ENCODE measurements around the gene PAK3. TPM values are rescaled to one million over a fixed set of nuclear protein-coding genes. Genes with fewer than 3 reads are reported as not detected.
A peak's percentile ranks its signal among the peaks of the same experiment; 100 is the strongest.

Gene PAK3
- total RNA-seq, 3 donors from 2014 or later, result 1.9 to 21.1 (median 7.5) TPM

DNA sequence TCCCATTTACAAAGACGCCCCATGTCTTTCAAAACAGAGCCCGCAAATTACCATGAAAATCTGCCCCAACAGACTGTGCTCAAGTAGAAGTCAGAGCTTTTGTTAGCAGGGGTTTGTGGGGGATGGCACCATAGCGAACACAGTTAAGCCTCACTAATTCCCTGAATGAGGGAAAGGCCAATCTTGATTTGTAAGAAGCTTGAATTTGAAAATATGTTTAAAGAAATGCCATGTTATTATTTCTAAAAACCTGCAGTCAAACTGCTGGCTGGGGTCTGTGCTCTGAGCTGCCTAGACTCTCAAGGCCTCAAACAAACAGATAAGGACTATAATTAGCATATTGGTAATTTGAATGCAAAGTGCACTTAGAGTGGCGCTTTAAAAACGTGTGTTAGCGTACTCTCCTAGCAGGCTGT, 9.4 kb upstream of the PAK3 start:
- Histone ChIP-seq H3K27me3 (peaks cover 0 to 68% of the 10 kb centered on the region in 2 donors), H3K9me3 (no peaks in the 10 kb centered on the region), H3K27ac (no peak overlapping the region), H3K36me3 (no peaks in the 10 kb centered on the region), H3K4me3 (no peak overlapping the region), H3K4me1 (no peaks in the 10 kb centered on the region)
- intact Hi-C loops (cut with DNase I; ENCODE audit: low total_unique reads), result no loop called here
- no peak for DNase-seq (ENCODE audit: low spot score in 2 of 2)
- TF ChIP-seq POLR2AphosphoS5 (IDR thresholded peaks at IDR 0.05) (no peak), POLR2A (IDR thresholded peaks at IDR 0.05) (no peak)

DNA sequence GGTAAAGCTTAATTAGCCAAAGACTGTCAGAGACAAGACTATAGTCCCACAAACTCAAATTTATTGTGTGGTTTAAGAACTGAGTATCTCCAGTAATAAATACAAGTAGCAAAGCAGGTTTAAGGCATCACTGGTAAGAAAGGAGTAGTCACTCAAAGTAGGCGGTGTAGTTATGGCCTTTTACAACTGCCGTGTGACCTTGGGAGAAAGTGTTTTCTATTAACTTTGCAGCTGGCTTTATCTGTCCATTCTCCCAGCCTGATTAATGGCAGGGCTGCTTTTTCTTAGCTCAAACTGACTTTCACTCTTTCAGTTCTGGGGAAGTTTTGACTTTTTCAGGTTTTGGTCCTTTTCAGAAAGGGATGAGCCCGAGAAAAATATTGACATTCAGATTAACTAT, 7.4 kb upstream of the PAK3 start:
- no peak overlapping the region for H3K27ac ChIP-seq
- no peaks in the 10 kb centered on the region for H3K9me3 ChIP-seq
- H3K4me1 ChIP-seq, result no peaks in the 10 kb centered on the region
- TF ChIP-seq POLR2A (IDR thresholded peaks at IDR 0.05) (no peak), POLR2AphosphoS5 (IDR thresholded peaks at IDR 0.05) (no peak)
- TF ChIP-seq, protein P1, sequence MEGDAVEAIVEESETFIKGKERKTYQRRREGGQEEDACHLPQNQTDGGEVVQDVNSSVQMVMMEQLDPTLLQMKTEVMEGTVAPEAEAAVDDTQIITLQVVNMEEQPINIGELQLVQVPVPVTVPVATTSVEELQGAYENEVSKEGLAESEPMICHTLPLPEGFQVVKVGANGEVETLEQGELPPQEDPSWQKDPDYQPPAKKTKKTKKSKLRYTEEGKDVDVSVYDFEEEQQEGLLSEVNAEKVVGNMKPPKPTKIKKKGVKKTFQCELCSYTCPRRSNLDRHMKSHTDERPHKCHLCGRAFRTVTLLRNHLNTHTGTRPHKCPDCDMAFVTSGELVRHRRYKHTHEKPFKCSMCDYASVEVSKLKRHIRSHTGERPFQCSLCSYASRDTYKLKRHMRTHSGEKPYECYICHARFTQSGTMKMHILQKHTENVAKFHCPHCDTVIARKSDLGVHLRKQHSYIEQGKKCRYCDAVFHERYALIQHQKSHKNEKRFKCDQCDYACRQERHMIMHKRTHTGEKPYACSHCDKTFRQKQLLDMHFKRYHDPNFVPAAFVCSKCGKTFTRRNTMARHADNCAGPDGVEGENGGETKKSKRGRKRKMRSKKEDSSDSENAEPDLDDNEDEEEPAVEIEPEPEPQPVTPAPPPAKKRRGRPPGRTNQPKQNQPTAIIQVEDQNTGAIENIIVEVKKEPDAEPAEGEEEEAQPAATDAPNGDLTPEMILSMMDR (IDR thresholded peaks at IDR 0.05), result no peak
- peaks cover 0 to 72% of the 10 kb centered on the region in 2 donors for H3K27me3 ChIP-seq
- no peaks in the 10 kb centered on the region for H3K36me3 ChIP-seq
- intact Hi-C loops (cut with DNase I; ENCODE audit: low total_unique reads), result no loop called here
- H3K4me3 ChIP-seq, result no peak overlapping the region
- DNase-seq (ENCODE audit: low spot score in 2 of 2), result no peak

DNA sequence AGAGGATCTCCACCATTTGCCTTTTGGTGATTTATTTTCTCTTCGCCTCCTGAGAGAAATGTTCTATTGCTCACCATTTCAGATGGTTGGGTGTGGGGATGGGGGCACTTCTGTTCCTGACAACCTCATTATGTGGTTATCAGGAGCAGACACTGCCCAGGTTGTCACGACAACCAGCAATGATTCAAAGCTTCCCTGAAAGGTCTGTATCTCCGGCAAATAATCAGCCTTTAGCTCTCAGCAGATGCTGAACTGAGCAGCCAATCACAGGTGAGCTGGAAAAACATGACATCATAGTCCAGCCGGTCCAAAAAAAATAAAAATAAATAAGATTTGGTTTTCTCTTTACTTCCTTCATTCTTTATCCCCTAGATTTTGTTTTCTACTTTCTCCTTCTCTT, 5.5 kb upstream of the PAK3 start:
- H3K27me3 ChIP-seq, result peaks cover 0 to 64% of the 10 kb centered on the region in 2 donors
- no peak for DNase-seq (ENCODE audit: low spot score in 2 of 2)
- H3K27ac ChIP-seq, result no peak overlapping the region
- no peaks in the 10 kb centered on the region for H3K9me3 ChIP-seq
- TF ChIP-seq, protein P1 (IDR thresholded peaks at IDR 0.05), result no peak
- TF ChIP-seq POLR2A (IDR thresholded peaks at IDR 0.05), result no peak
- TF ChIP-seq POLR2AphosphoS5 (IDR thresholded peaks at IDR 0.05), result no peak
- intact Hi-C loops (cut with DNase I; ENCODE audit: low total_unique reads), result no loop called here
- H3K4me3 ChIP-seq, result no peak overlapping the region
- no peaks in the 10 kb centered on the region for H3K36me3 ChIP-seq
- no peaks in the 10 kb centered on the region for H3K4me1 ChIP-seq

DNA sequence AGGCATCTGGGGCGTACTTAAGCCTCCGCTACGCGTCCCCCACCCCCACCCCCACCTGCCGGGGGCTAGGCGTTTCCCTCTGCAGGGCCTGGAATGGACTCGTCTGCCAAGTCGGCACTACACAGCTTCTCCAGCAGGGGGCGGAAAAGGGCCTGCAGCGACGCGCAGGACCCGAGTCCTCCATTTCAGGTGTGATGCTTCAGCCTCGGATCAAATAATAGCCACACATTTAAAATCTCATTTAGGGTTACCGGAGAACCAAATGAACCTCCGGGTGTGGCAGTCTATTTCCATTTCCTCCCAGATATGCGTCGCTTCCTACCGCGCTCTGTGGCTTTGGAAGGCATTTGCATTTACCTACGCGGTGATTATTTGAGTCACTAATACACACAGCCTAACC, 2.9 kb downstream of the PAK3 start:
- TF ChIP-seq, protein P1 (IDR thresholded peaks at IDR 0.05), result peak in 2 of 3 donors; percentile 11 to 24
- TF ChIP-seq POLR2AphosphoS5 (IDR thresholded peaks at IDR 0.05), result no peak
- Histone ChIP-seq H3K4me1 (no peaks in the 10 kb centered on the region), H3K36me3 (no peaks in the 10 kb centered on the region), H3K9me3 (no peaks in the 10 kb centered on the region), H3K27me3 (peaks cover 0 to 73% of the 10 kb centered on the region in 2 donors), H3K27ac (no peak overlapping the region), H3K4me3 (no peak overlapping the region)
- intact Hi-C loops (cut with DNase I; ENCODE audit: low total_unique reads), result no loop called here
- DNase-seq (ENCODE audit: low spot score in 2 of 2), result no peak

DNA sequence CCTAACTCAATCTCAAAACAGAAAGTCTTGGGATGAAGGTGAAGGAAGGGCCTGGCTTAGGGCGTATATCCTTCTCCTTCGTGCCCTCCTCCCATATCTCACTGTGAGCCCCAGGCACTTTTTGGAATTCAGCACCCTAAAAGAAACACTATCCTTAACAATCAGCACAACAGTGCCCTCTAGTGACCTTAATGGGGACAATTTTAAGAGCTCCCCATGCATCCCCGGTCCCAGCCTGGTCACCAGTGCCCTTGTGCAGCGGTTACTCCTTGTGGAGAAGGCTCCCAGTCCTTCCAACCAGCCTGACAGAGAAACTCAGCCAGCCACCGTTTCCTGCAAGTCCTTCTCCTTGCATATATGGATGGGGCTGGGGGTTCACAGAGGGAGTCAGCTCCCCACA, 4.2 kb downstream of the PAK3 start:
- Histone ChIP-seq H3K27me3 (peaks cover 0 to 75% of the 10 kb centered on the region in 2 donors), H3K27ac (no peak overlapping the region), H3K9me3 (no peaks in the 10 kb centered on the region), H3K36me3 (no peaks in the 10 kb centered on the region), H3K4me3 (no peak overlapping the region), H3K4me1 (no peaks in the 10 kb centered on the region)
- intact Hi-C loops (cut with DNase I; ENCODE audit: low total_unique reads), result no loop called here
- TF ChIP-seq, protein P1 (IDR thresholded peaks at IDR 0.05), result peak in 2 of 3 donors; percentile 17
- TF ChIP-seq POLR2A (IDR thresholded peaks at IDR 0.05), result no peak
- DNase-seq (ENCODE audit: low spot score in 2 of 2), result no peak

DNA sequence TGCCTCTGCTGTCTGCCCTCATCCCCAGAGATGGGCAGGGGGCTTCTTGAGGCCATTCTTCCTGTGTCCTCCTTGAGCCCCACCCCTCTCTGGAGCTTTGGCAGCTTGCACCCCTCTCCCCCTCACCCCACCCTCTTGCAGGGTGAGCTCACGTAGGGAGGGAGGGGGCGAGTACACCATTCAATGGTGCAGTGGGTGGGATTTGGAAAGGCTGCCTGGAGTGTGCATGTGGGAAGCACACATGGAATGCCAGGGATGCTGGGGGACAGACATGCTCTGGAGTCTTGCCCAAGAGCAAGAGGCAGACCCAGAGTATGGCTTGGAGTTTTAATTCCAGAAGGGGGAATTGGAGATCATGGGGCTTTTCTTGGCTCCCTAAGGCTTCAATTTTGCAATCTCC, 5.6 kb downstream of the PAK3 start:
- peak overlapping the region in 1 of 2 donors; percentile 43 for H3K27ac ChIP-seq
- no peak for DNase-seq (ENCODE audit: low spot score in 2 of 2)

More for the DNA sequence above, 5.6 kb downstream of the PAK3 start:
- Histone ChIP-seq H3K36me3 (no peaks in the 10 kb centered on the region), H3K9me3 (no peaks in the 10 kb centered on the region), H3K4me3 (no peak overlapping the region), H3K4me1 (no peaks in the 10 kb centered on the region), H3K27me3 (peaks cover 0 to 69% of the 10 kb centered on the region in 2 donors)
- TF ChIP-seq, protein P1 (IDR thresholded peaks at IDR 0.05), result no peak
- TF ChIP-seq POLR2A (IDR thresholded peaks at IDR 0.05) (no peak), POLR2AphosphoS5 (IDR thresholded peaks at IDR 0.05) (no peak)
- intact Hi-C loops (cut with DNase I; ENCODE audit: low total_unique reads), result no loop called here
